Retina (tissue), 1 donor: ENCODE measurements around the gene L2HGDH.
"Not testable (repeated sequence)": the region's sequence is repeated elsewhere in the genome, so short reads cannot be mapped to it uniquely, and the experiment has no call there.

Experiments used
- DNase-seq: peaks from one replicate; pipeline ENCODE4 v3.0.0-alpha.2; 2016

The L2HGDH gene

DNA sequence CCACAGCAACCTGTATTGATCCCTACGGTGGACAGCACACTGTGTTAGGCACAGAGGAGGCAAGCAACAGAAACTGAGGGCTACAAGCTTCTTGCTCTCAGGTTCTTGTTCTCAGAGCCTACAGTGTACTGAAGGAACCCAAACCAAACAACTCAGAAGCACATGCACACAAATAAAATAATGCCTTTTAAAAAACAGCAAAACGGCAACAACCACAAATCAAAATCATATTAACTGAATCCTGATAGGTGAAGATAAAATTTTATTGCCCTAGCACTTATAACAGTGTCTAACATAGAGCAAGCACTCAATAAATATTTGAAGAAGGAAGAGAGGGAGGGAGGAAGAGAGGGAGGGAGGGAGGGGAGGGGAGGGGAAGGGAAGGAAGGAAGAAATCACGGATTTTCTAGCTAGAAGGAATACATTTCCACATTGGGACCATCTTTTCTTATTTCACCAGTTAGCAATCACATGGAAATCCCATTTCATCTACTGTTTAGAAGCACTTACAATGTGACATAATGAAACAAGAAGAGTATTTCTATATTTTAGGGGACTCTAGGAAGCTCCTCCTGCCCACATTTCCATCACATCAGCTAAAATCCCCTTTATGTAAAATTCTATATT lies 27.3 kb upstream of the L2HGDH start:
- no peak for DNase-seq

DNA sequence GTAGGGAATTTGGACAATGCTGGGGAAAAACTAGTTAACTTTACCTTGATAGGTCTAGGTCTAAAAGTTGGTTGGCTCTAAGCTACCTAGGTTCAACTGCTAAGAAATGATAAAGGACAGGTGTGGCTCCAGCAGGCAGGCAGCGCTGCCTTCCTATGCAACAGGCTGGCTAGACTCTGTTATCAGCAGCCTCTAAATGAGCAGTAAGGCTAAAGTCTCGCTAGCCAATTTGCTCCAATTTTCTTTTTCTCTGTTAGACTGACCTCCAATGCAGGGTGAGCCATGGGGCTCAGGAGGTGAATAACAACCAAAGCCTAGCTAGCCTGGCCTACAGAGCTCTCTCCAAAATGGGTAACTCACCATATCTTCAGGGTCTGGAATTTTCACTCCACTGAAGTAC lies 26.6 kb upstream of the L2HGDH start:
- no peak for DNase-seq

DNA sequence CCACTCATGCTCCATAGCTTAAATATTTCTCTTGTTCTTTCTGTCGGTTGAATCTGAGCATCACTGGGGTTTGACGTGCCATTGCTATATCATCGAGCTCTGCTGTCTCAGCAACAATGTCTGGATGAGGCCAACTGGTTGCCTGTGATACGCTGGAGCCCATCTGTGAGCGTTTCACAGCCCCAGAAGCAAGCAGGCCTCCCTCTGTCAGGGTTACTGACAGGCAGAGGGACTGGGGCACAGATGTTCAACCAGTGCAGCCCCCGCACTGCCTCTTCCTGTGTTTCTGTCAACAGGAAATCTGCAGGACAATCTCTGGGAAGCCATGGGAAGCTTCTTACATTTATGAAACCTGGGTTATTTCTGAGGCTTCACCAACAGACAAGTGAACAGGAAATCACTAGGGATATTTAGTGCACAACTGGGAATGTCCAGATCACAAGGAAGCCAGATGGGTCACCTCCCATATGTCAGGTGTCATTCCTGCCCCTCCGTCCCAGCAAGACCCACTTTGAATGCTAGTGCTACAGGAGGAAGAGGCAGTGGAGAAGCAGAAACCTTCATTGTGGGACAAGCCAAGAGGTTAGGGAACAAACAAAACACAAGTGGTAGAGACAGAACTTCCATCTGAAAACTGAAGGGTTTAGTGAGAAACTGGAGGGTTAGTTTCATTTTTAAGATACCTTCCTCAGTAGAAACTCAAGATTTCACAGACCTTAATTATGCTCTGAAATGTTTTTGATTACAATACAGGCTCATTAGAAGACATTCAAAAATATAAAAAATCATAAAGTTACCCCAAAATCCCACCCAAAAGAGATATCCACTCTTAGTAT lies 24.2 kb upstream of the L2HGDH start:
- DNase-seq, result no peak

DNA sequence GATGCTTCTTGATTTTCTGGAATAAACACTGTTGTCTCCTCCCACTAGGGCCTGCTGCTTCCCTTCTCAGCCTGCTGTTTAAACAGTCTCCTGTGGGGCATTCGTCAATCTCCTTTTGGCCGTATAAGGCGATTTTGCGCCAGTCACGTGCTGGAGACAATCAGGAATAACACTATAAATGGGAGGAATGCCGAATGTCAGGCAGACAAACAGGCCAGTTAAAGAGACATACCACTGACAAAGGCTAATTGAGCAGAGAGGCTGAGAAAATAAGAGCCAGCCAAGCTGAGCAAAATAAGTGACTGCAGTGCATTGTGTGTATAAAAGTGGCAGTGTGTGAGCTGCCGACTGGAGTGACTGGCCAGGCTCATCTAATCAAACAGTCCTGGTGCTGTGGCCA lies 23.4 kb upstream of the L2HGDH start:
- DNase-seq, result peak; percentile 73

DNA sequence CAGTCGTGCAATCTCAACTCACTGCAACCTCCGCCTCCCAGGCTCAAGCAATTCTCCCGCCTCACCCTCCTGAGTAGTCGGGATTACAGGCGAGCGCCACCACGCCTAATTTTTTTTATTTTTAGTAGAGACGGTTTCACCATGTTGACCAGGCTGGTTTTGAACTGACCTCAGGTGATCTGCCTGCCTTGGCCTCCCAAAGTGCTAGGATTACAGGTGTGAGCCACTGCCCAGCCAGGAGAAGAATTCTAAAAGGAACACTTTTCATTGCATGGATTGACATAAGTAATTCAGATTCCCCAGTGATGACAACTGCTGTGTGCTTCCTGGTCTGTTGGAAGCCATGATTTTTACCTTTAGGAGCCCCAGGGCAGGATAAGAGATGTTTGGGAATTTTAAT lies 22.2 kb upstream of the L2HGDH start:
- DNase-seq, result no peak

DNA sequence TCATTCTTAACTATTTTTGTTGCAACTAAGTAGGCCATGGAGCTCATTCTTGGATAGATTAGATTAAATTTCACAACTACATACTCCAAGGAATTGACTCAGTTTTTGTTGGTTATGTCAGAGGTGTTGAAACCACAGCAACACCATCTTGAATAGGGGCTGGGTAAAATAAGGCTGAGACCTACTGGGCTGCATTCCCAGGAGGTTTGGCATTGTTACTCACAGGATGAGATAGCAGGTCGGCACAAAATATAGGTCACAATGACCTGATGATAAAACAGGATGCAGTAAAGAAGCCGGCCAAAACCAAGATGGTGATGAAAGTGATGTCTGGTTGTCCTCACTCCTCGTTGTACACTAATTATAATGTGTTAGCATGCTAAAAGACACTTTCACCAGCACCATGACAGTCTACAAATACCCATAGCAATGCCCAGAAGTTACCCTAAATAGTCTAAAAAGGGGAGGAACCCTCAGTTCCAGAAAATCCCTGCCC lies 21.0 kb upstream of the L2HGDH start:
- DNase-seq, result no peak

DNA sequence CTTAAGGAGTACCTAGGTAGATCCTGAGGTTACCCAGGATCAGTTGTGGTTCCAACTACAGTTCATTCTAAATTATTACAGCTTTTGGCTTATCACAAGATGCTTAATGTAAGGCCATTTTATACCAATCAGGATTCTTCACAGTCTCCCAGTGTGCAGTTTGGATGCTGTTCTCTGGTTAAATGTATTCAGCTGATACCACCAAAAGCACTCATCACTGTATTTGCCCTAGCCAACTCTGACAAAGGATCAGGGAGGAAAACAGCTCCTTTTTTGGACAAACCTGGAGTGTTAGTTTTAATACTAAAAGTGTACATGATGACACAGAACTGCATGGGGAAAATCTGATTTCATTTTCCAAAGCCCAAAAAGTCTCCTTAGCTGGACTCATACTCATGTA lies 19.6 kb upstream of the L2HGDH start:
- DNase-seq, result no peak

DNA sequence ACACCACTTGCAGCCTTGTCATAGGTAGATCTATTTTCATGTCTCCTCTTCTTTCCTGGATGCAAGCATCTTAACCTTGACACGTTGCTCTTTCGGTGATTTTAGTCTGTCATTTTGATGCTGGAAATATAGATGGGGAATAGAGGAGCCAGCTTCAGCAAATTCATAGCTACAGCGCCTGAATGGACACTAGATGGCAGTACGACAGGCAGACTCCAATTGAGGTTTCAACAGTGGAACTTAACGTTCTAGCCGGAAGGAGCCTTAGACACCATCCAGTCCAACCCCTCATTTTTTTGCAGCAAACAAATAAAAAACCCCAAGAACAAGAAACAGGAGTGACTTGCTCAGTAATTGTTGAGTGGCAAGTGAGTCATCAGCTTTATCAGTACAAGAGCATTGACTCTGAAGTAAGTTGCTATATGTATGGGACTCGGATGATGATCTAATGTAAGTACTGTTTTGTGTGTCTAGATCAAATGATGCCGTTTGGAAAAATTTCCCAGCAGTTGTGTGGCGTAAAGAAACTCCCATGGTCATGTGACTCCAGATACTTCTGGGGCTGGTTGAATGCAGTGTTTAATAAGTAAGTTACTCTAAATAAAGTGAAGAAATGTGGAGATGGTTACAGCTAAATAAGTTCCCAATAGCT lies 9.1 kb upstream of the L2HGDH start:
- peak; percentile 74 for DNase-seq

DNA sequence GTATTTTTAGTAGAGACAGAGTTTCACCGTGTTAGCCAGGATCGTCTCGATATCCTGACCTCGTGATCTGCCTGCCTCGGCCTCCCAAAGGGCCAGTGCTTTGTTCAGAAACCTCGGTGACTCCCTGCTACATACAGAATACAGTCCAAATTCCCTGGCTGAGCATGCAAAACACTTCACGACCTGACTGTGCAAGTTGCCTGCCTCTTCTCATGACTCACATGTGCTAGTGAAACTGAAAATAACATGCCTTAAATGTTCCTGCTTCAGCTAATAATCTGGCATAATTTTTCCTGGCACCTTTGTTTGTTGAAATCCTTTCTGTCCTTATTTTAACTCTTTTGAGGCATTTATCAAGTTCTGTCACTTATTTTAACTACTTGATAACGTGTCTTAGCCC lies 8.3 kb upstream of the L2HGDH start:
- no peak for DNase-seq

DNA sequence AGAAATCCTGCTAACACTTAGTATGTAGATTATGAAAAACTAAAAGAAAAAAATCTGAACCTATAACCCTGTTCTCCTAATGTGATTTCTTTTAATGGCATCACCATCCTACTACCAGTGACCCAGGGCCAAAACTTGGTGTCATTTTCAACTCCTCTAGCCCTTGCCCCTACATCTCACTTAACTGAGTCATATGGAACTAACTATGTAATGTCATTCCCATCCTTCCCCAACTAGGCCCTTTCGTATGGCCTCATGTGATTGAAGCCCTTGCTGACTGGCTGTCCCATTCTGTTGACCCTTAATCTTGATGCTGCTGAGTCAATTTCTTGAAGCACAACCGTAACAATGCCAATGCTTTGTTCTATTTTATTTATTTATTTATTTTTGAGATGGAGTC lies 7.7 kb upstream of the L2HGDH start:
- DNase-seq, result no peak

DNA sequence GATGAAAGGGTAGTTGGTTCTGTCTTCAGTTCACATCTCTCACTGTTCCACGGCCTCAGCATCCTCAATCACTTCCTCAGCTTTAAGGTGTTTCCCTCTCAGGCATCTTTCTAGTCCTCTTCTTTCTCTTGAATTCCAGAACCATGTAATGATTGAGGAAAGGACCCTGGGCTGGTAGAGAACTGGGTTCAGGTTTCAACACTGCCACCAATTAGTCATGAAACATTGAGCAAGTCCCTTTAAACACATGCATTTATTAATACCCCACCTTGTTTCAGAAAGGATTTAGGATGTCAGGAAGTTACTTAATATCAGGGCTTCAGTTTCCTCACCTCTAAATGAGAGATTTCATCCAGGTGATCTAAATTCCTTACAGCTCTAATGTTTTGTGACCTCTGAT lies 7.3 kb upstream of the L2HGDH start:
- DNase-seq, result no peak

DNA sequence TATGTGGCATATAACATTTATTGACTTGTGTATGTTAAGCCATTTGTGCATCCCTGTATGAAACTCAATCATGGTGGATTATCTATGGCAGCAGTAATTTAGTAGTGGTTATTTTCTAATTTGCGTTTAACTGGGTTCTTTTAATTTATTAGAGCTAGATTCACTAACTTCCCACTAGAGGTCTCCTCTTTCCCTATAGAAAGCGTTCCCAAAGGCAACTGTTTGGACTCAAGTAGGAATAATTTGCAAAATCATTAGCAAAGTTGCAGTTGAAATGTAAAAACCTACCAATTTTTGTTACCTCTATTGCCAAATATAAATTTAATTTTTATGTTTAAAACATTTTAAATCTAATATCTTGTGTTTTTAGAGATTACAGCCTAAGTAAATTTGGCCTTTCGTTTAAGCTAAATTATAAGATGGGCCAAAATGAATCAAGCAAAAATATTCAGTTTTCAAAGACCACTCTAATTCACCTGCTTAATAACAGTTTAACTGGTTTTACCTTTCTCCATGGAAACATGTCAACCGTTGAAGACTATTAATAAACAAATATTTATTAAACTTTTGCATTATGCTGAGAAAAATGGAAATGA lies 6.1 kb upstream of the L2HGDH start:
- peak; percentile 28 for DNase-seq

DNA sequence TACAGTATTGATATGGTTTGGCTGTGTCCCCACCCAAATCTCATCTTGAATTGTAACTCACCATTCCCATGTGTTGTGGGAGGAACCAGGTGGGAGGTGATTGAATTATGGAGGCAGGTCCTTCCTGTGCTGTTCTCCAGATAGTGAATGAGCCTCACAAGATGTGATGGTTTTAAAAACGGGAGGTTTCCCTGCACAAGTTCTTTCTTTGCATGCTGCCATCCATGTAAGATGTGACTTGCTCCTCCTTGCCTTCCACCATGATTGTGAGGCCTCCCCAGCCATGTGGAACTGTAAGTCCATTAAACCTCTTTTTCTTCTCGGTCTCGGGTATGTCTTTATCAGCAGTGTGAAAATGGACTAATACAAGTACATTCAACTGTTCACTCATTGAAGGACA lies 2.1 kb upstream of the L2HGDH start:
- DNase-seq, result not testable (repeated sequence)

DNA sequence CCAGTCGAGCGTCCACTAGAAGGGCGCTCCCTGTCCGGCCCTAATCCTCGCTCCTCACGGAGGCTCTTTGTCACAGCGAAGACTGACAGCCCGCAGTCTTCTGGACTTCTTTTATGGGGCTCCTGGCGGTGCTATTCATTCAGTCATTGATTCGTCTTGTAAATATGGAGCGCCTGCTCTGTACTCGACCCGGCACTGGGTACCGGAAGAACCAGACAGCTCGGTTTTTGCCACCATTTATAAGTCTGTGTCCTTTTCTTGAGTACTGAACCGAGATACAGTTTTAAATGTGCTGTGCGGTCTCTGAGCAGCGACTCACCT lies 665 bp upstream of the L2HGDH start:
- no peak for DNase-seq

DNA sequence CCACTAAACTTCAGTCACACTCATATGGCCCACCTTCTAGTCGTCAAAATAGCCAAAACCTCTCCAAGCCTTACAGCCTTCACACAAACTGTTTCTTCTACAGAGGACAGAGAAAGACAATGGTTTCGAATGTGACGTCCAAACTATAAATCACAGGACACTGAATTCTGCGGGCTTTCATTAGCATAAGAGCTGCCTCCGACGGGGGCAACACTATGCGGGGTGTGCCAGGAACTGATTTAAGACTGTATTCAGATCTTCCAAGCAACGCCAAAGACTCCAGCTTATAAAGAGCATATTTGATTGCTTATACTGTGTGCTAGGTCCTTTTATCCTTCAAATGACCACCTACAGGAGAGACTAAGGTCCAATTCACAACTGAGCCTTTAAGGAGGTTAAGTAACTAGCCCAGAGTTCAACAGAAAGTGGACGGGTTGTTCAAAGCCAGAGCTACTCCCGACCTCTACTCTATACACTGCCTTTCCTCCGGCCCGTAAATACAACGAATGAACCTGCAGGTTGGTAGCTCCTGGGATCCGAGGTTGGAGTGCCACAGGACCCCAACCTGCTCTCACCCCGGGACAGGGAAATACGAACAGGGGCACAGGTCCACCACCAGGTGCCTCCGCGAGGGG lies 575 bp downstream of the L2HGDH start:
- no peak for DNase-seq

DNA sequence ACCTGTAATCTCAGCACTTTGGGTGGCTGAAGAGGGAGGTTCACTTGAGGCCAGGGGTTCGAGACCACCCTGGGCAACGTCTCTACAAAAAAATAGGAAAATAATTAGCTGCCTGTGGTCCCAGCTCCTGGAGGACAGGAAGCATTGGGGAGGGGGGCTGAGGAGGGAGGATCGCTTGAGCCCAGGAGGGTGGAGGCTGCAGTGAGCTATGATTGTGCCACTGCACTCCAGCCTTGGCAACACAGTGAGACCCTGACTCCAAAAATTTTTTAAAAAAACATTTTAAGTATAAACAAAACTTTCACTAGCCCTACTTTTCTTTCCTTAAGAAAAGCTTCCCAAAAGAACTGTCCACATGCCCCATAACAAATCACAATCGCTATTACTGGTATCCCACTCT lies 1.6 kb downstream of the L2HGDH start:
- no peak for DNase-seq

DNA sequence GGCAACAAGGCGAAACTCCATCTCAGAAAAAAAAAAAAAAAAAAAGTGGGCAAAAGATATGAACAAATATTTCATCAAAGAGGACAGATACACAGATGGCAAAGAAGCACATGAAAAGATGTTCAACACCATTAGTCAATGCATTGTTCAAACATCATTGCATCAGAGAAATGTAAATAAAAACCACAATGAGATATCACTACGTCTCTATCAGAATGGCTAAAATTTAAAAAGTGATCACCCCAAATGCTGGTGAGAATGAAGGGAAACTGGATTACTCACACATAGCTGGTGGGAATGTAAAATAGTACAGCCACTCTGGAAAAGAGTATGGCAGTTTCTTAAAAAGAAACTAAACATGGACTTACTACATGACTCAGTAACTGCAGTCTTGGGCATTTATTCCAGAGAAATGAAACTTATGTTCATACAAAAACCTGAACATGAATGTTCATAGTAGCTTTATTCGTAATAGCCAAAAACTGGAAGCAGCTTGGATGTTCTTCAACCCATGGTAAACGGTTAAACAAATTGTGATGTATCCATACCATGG lies 3.6 kb downstream of the L2HGDH start:
- no peak for DNase-seq

DNA sequence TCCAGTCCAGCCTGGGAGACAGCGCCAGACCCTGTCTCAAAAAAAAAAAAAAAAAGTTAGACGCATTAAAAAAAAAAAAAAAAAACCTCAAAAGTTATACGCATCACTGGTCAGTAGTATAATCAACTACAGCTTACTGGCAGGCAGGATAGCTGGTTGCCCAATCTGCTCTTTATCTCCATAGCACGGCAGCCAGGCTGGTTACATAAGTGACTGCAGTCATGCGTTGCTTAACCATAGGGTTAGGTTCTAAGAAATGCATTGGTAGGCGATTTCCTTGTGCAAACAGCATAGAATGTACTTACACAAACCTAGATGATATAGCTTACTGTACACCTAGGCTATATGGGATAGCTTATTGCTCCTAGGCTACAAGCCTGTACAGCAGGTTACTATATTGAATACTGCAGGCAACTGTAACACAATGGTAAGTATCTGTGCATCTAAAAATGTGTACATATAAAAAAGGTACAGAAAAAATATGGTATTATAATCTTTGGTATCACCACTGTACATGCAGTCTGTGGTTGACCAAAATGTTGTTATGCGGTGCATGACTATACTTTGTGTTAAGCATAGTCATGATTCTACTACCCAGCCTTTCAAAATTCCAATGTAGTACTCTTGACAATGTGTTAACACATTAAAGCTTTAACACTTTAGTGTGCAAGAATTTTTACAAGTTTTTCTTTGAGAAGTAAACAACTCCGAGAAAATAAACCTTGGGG lies 8.1 kb downstream of the L2HGDH start:
- DNase-seq, result no peak

DNA sequence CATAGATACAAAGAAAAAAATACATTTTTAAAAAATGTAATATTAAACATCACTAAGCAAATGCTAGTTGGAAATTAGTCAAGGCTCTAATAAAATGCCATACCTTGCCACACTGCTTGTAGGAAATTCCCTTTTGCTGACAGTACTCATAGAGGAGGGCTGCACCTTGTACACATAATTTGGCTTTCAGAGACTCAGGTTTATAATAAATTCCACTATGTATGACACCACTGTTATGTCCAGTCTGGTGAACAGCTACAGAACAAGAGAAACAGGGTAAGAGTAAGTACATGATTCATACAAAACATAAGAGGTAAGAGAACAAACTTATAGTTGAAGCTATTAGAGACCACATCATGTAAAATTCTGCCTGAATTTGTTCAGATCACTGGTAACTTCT lies 10.1 kb downstream of the L2HGDH start:
- DNase-seq, result no peak

DNA sequence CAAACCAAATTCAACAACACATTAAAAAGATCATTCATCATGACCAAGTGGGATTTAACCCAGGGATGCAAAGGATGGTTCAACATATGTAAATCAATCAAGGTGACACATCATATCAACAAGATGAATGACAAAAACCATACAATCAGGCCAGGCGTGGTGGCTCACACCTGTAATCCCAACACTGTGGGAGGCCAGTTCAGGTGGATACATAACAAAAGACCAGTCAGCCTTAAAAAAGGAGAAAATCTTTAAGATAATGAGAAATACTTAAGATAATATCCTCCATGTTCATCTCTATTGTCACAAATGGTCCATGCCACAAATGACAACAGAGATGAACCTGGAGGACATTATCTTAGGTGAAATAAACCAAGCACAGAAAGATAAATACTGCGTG lies 12.4 kb downstream of the L2HGDH start:
- no peak for DNase-seq

DNA sequence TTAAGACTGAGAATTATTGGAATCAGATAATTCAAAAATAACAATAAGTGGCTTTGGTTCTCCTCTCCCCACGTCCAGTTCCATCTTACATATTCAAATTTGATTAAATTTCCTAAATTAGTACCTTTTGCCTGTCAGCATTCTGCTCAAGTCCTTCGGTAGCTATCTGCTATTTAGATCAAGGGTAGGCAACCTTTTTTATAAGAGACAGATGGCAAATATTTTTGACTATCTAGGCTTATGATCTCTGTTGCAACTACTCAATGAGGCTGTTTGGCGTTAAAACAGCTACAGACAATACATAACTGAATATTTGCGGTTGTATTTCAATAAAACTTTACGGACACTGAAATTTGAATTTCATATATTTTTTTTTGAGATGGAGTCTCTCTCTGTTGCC lies 21.7 kb downstream of the L2HGDH start:
- no peak for DNase-seq

DNA sequence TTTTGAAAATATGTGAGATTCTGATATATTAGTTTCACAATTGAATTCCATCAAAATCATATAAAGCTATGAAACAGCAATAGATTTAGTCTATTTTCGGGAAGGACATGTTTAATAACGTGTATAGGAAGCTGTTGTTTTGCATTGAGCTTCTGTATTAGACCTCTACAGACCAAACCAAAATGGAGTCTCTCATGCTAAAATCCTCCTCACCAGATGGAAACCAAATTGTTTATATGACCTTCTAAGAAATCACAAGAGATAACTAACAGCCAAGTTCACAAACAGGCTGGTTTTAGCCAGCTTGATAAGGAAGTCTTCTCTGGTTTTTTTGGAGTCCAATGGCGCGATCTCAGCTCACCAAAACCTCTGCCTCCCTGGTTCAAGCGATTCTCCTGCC lies 23.9 kb downstream of the L2HGDH start:
- DNase-seq, result no peak
